CD4-positive, alpha-beta memory T cell (primary cell): ENCODE results near the gene SHISA9. TPM values are rescaled to one million over a fixed set of nuclear protein-coding genes. Genes with fewer than 3 reads are reported as not detected.

ENCODE experiments used
- CTCF ChIA-PET: fragments of 350-600 bp; sonication (Branson Sonifier 250); formaldehyde crosslinking; loops from one replicate; lab custom pipeline; 2021; ENCODE audit warnings: inconsistent platforms; ENCODE audit not compliant: partially characterized antibody; lab: Charles Lee
- POLR2A ChIA-PET: fragments of 350-600 bp; sonication (Branson Sonifier 250); formaldehyde crosslinking; loops from one replicate; lab custom pipeline; 2021; ENCODE audit not compliant: partially characterized antibody; lab: Charles Lee
- DNase-seq, 5 donors: peaks; one replicate each; pipeline versions ENCODE4 v3.0.0 to v3.0.0-alpha.2; 2020 to 2022; ENCODE audit warnings: mixed read lengths in 1 of 5
- H3K27ac ChIP-seq: one replicate; pipeline ENCODE4 v1.7.0; 2013; ENCODE audit warnings: low read depth, low read length
- H3K27me3 ChIP-seq: 2 replicates; pipeline ENCODE4 v1.7.0; 2013; ENCODE audit warnings: mild to moderate bottlenecking, low read length, moderate library complexity; ENCODE audit not compliant: insufficient read depth
- H3K36me3 ChIP-seq: 2 replicates; pipeline ENCODE4 v1.7.0; 2013; ENCODE audit warnings: mild to moderate bottlenecking, low read length, moderate library complexity; ENCODE audit not compliant: insufficient read depth
- H3K4me1 ChIP-seq: 2 replicates; pipeline ENCODE4 v1.7.0; 2013; ENCODE audit warnings: mild to moderate bottlenecking, low read length, moderate library complexity; ENCODE audit not compliant: insufficient read depth
- H3K4me3 ChIP-seq, 2 donors: one replicate each; pipeline ENCODE4 v1.7.0; 2013; ENCODE audit warnings: low read length in 2 of 2, mild to moderate bottlenecking in 1 of 2
- H3K9me3 ChIP-seq, 2 donors: one replicate each; pipeline ENCODE4 v1.7.0; 2013; ENCODE audit warnings: low read length in 2 of 2, control low read depth in 1 of 2; ENCODE audit not compliant: control insufficient read depth in 1 of 2
- H3K27ac Mint-ChIP-seq, 7 donors: one replicate each; pipeline ENCODE4 v1.8.0; 2020 to 2021; ENCODE audit warnings: mixed read lengths in 7 of 7, mild to moderate bottlenecking in 6 of 7, inconsistent platforms in 3 of 7, moderate library complexity in 3 of 7
- H3K27me3 Mint-ChIP-seq, 2 donors: one replicate each; pipeline ENCODE4 v1.8.0; 2020 to 2021; ENCODE audit warnings: mixed read lengths in 2 of 2
- H3K36me3 Mint-ChIP-seq, 2 donors: one replicate each; pipeline ENCODE4 v1.8.0; 2020 to 2021; ENCODE audit warnings: mixed read lengths in 2 of 2, inconsistent platforms in 1 of 2, mild to moderate bottlenecking in 1 of 2
- H3K4me1 Mint-ChIP-seq, 4 donors: one replicate each; pipeline ENCODE4 v1.8.0; 2020 to 2021; ENCODE audit warnings: mixed read lengths in 4 of 4, mild to moderate bottlenecking in 1 of 4
- H3K4me3 Mint-ChIP-seq, 8 donors: one replicate each; pipeline ENCODE4 v1.8.0; 2020 to 2021; ENCODE audit warnings: mixed read lengths in 8 of 8, mild to moderate bottlenecking in 7 of 8, moderate library complexity in 6 of 8, inconsistent platforms in 3 of 8
- H3K9me3 Mint-ChIP-seq, 8 donors: one replicate each; pipeline ENCODE4 v1.8.0; 2020 to 2021; ENCODE audit warnings: mixed read lengths in 8 of 8, mild to moderate bottlenecking in 5 of 8, inconsistent platforms in 3 of 8, moderate library complexity in 1 of 8
- intact Hi-C: fragments of 100-400 bp; cut with micrococcal nuclease; formaldehyde crosslinking; loops from one replicate; pipeline ENCODE4 v1.15.1; 2023
- polyA plus RNA-seq, 2 donors: library from polyadenylated mRNA; unstranded; fragments of 300-500 nt; fragmentation: Illumina TruSeq; gene quantifications; one replicate each; pipeline ENCODE4 v1.2.3, GENCODE V29; 2021
- total RNA-seq, 2 experiments: library from RNA; stranded (reverse); gene quantifications; one replicate each; pipeline ENCODE4 v1.2.3, GENCODE V29; 2021

The SHISA9 gene
- total and polyA plus RNA-seq, 4 experiments from 2014 or later = not detected

DNA sequence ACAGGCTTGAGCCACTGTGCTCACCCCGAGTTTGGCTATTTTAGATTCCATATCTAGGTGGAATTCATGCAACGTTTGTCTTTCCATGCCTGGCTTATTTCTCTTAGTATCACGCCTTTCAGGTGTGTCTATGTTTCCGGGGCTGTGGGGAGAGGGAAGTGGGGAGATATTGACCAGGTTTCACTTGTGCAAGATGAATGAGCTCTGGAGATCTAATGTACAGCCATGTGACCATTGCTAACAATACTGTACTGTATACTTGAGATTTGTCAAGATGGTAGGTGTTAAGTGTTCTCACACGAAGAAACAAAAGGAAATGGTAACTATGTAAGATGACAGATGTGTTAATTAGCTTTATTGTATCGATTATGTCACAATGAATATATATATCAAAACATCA is 199.6 kb downstream of the SHISA9 start:
- H3K27me3 Mint-ChIP-seq = no peaks in the 10 kb centered on the region
- POLR2A ChIA-PET = no interaction called here
- intact Hi-C loops = no loop called here

DNA sequence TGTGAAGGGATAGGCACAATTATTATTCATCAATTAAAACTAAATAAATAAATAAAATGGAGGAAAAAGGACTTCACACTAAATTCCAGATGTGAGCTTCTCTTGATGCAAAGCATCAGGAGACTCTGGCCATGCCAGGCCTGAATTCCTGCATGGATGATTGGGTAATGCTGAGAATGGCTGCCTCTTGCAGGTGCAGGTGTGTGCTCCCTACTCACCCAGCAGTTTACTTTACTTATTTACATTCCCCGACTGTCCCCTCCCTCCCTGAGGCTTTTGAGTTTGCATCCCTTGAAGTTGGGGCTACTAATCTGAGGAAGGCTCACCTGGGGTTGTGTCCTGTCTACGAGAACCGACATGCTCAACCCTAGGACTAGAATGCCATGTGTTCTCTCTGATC is 200.4 kb downstream of the SHISA9 start:
- no peak overlapping the region for H3K27ac Mint-ChIP-seq
- Histone ChIP-seq H3K4me3 (no peak overlapping the region), H3K36me3 (no peaks in the 10 kb centered on the region), H3K27ac (no peak overlapping the region), H3K4me1 (no peaks in the 10 kb centered on the region), H3K9me3 (no peaks in the 10 kb centered on the region), H3K27me3 (no peaks in the 10 kb centered on the region)
- DNase-seq = no peak
- no peaks in the 10 kb centered on the region for H3K36me3 Mint-ChIP-seq
- CTCF ChIA-PET = no interaction called here
- intact Hi-C loops = no loop called here
- H3K9me3 Mint-ChIP-seq = peaks cover 0 to 10% (median 5%) of the 10 kb centered on the region in 8 donors
- no peak overlapping the region for H3K4me3 Mint-ChIP-seq
- H3K27me3 Mint-ChIP-seq = no peaks in the 10 kb centered on the region
- H3K4me1 Mint-ChIP-seq = no peaks in the 10 kb centered on the region
- POLR2A ChIA-PET = no interaction called here

More for the DNA sequence above, 199.6 kb downstream of the SHISA9 start:
- peak overlapping the region in 1 of 8 donors; percentile 41 for H3K4me3 Mint-ChIP-seq
- Histone ChIP-seq H3K27ac (no peak overlapping the region), H3K4me1 (no peaks in the 10 kb centered on the region), H3K36me3 (no peaks in the 10 kb centered on the region), H3K27me3 (no peaks in the 10 kb centered on the region), H3K4me3 (no peak overlapping the region), H3K9me3 (no peaks in the 10 kb centered on the region)
- H3K9me3 Mint-ChIP-seq = peaks cover 0 to 12% (median 4%) of the 10 kb centered on the region in 8 donors
- H3K36me3 Mint-ChIP-seq = no peaks in the 10 kb centered on the region
- H3K4me1 Mint-ChIP-seq = no peaks in the 10 kb centered on the region
- no peak overlapping the region for H3K27ac Mint-ChIP-seq
- CTCF ChIA-PET = no interaction called here
- DNase-seq = no peak

GRCh38 chr16:13102401-13102800 is 201.0 kb downstream of the SHISA9 start:
- Histone ChIP-seq H3K27ac (no peak overlapping the region), H3K27me3 (no peaks in the 10 kb centered on the region), H3K36me3 (no peaks in the 10 kb centered on the region), H3K9me3 (no peaks in the 10 kb centered on the region), H3K4me3 (no peak overlapping the region), H3K4me1 (no peaks in the 10 kb centered on the region)
- no peak for DNase-seq
- CTCF ChIA-PET = no interaction called here
- no peaks in the 10 kb centered on the region for H3K27me3 Mint-ChIP-seq
- H3K27ac Mint-ChIP-seq = no peak overlapping the region
- H3K4me3 Mint-ChIP-seq = no peak overlapping the region
- POLR2A ChIA-PET = no interaction called here
- intact Hi-C loops = no loop called here
- H3K4me1 Mint-ChIP-seq = no peaks in the 10 kb centered on the region
- H3K9me3 Mint-ChIP-seq = peaks cover 0 to 11% (median 6%) of the 10 kb centered on the region in 8 donors
- no peaks in the 10 kb centered on the region for H3K36me3 Mint-ChIP-seq

DNA sequence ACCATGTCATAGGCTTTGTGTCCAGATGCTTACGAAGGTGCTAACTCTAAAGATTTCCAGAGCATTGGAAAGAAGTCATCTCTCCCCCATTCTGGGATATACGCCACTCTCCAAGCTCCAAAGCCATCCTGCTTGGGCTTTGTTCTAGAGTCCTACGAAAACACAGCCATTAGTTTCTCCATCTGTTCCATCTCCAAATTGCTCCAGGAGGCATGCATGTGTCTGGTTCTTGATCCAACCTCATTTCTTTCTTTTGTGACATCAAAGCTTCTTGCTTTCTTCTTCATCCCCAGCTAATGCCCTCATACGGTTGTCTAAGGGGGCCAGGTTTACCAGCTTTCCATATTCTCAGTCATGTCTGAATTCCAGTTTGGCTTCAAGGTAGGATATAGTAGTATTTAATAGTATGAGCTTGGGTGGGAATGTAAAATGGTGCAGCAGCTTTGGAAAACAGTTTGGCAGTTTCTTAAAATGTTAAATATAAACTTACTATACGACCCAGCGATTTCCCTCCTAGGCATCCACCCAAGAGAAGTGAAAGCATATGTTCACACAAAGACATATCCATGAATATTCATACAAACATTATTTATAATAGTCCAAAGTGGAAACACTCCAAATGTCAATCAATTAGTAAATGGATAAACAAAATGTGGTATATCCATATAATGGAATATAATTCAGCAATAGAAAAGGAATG is 202.6 kb downstream of the SHISA9 start:
- H3K27ac Mint-ChIP-seq = no peak overlapping the region
- CTCF ChIA-PET = no interaction called here
- no peak for DNase-seq
- Histone ChIP-seq H3K9me3 (no peaks in the 10 kb centered on the region), H3K4me1 (no peaks in the 10 kb centered on the region), H3K36me3 (no peaks in the 10 kb centered on the region), H3K27ac (no peak overlapping the region), H3K4me3 (no peak overlapping the region), H3K27me3 (no peaks in the 10 kb centered on the region)
- H3K4me3 Mint-ChIP-seq = no peak overlapping the region
- peaks cover 0 to 14% (median 6%) of the 10 kb centered on the region in 8 donors for H3K9me3 Mint-ChIP-seq
- POLR2A ChIA-PET = no interaction called here
- H3K4me1 Mint-ChIP-seq = no peaks in the 10 kb centered on the region
- H3K27me3 Mint-ChIP-seq = no peaks in the 10 kb centered on the region
- intact Hi-C loops = no loop called here
- no peaks in the 10 kb centered on the region for H3K36me3 Mint-ChIP-seq

DNA sequence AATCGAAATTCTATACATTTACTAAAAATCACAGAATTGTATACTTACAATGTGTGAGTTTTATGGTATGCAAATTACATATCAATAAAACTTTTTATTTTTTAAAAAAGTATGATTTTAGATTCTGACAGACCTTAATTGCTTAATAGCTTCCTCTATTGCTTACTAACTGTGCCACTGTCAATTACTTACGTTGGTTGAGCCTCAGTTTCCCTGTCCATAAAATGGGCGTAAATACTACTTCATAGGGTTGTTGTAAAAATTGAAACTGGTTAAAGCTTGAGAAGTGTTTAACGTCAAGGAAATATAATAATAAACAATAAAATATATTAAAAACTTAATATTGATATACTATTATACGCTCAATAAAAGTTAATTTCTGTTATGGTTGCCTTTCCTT is 203.4 kb downstream of the SHISA9 start:
- no peaks in the 10 kb centered on the region for H3K36me3 ChIP-seq
- no peak overlapping the region for H3K27ac ChIP-seq
- no peaks in the 10 kb centered on the region for H3K9me3 ChIP-seq
- ChIA-PET POLR2A (no interaction called here), CTCF (no interaction called here)
- H3K4me3 ChIP-seq = no peak overlapping the region
- no peak for DNase-seq
- H3K27me3 ChIP-seq = no peaks in the 10 kb centered on the region
- intact Hi-C loops = no loop called here
- H3K4me3 Mint-ChIP-seq = no peak overlapping the region
- no peak overlapping the region for H3K27ac Mint-ChIP-seq
- no peaks in the 10 kb centered on the region for H3K27me3 Mint-ChIP-seq
- H3K36me3 Mint-ChIP-seq = no peaks in the 10 kb centered on the region
- peaks cover 0 to 14% (median 5%) of the 10 kb centered on the region in 8 donors for H3K9me3 Mint-ChIP-seq
- no peaks in the 10 kb centered on the region for H3K4me1 ChIP-seq
- no peaks in the 10 kb centered on the region for H3K4me1 Mint-ChIP-seq

GRCh38 chr16:13105427-13105826 is 204.0 kb downstream of the SHISA9 start:
- intact Hi-C loops = no loop called here
- H3K36me3 ChIP-seq = no peaks in the 10 kb centered on the region
- Mint-ChIP-seq H3K9me3 (peaks cover 0 to 14% (median 5%) of the 10 kb centered on the region in 8 donors), H3K4me1 (no peaks in the 10 kb centered on the region), H3K4me3 (no peak overlapping the region), H3K36me3 (no peaks in the 10 kb centered on the region), H3K27ac (no peak overlapping the region), H3K27me3 (no peaks in the 10 kb centered on the region)
- DNase-seq = no peak
- no peaks in the 10 kb centered on the region for H3K27me3 ChIP-seq
- no peak overlapping the region for H3K4me3 ChIP-seq
- no peak overlapping the region for H3K27ac ChIP-seq
- ChIA-PET POLR2A (no interaction called here), CTCF (no interaction called here)
- no peaks in the 10 kb centered on the region for H3K4me1 ChIP-seq
- no peaks in the 10 kb centered on the region for H3K9me3 ChIP-seq

- no peak for DNase-seq
- H3K4me1 ChIP-seq = no peaks in the 10 kb centered on the region
- H3K27me3 ChIP-seq = no peaks in the 10 kb centered on the region
- Mint-ChIP-seq H3K9me3 (peaks cover 0 to 14% (median 7%) of the 10 kb centered on the region in 8 donors), H3K4me3 (no peak overlapping the region), H3K36me3 (no peaks in the 10 kb centered on the region), H3K27ac (no peak overlapping the region), H3K4me1 (no peaks in the 10 kb centered on the region), H3K27me3 (no peaks in the 10 kb centered on the region)
- no peaks in the 10 kb centered on the region for H3K9me3 ChIP-seq
- no peak overlapping the region for H3K27ac ChIP-seq
- intact Hi-C loops = no loop called here
- ChIA-PET CTCF (no interaction called here), POLR2A (no interaction called here)
- no peak overlapping the region for H3K4me3 ChIP-seq
- H3K36me3 ChIP-seq = no peaks in the 10 kb centered on the region
Measured at GRCh38 chr16:13106464-13106863, 205.1 kb downstream of the SHISA9 start.
